Naive B cell (primary cell): Measurements from ENCODE around the gene SYDE2. TPM values are rescaled to one million over a fixed set of nuclear protein-coding genes. Genes with fewer than 3 reads are reported as not detected.
"Not testable (repeated sequence)": the region's sequence is repeated elsewhere in the genome, so short reads cannot be mapped to it uniquely, and the experiment has no call there.

Source experiments
- ATAC-seq, 2 donors: fragments of 150-1000 bp; cut with Tn5 transposase; 2 replicates each; pipeline ENCODE4 v1.10.0; 2021; ENCODE audit warnings: low read depth in 2 of 2, mild to moderate bottlenecking in 2 of 2, moderate library complexity in 2 of 2
- DNase-seq: peaks from one replicate; pipeline ENCODE4 v3.0.0; 2022
- H3K27ac Mint-ChIP-seq, 6 donors: one replicate each; pipeline ENCODE4 v1.8.0; 2020 to 2022; ENCODE audit warnings: mild to moderate bottlenecking in 6 of 6, mixed read lengths in 6 of 6, moderate library complexity in 5 of 6, inconsistent platforms in 2 of 6
- H3K27me3 Mint-ChIP-seq, 3 donors: one replicate each; pipeline ENCODE4 v1.8.0; 2021 to 2022; ENCODE audit warnings: mixed read lengths in 3 of 3, mild to moderate bottlenecking in 1 of 3
- H3K36me3 Mint-ChIP-seq, 2 donors: one replicate each; pipeline ENCODE4 v1.8.0; 2020 to 2022; ENCODE audit warnings: mixed read lengths in 2 of 2, inconsistent platforms in 1 of 2, mild to moderate bottlenecking in 1 of 2
- H3K4me1 Mint-ChIP-seq, 3 donors: one replicate each; pipeline ENCODE4 v1.8.0; 2020 to 2022; ENCODE audit warnings: mixed read lengths in 3 of 3, inconsistent platforms in 1 of 3, mild to moderate bottlenecking in 1 of 3, moderate library complexity in 1 of 3
- H3K4me3 Mint-ChIP-seq, 8 donors: one replicate each; pipeline ENCODE4 v1.8.0; 2020 to 2022; ENCODE audit warnings: mild to moderate bottlenecking in 8 of 8, mixed read lengths in 8 of 8, moderate library complexity in 8 of 8, inconsistent platforms in 2 of 8
- H3K9me3 Mint-ChIP-seq, 7 donors: one replicate each; pipeline ENCODE4 v1.8.0; 2020 to 2022; ENCODE audit warnings: mixed read lengths in 7 of 7, mild to moderate bottlenecking in 5 of 7, inconsistent platforms in 2 of 7, moderate library complexity in 1 of 7
- polyA plus RNA-seq, 6 donors: library from polyadenylated mRNA; unstranded; fragments of 300-500 nt; fragmentation: Illumina TruSeq; gene quantifications; one replicate each; pipeline ENCODE4 v1.2.3, GENCODE V29; 2021; ENCODE audit warnings: low read depth in 6 of 6

The SYDE2 gene
- polyA plus RNA-seq, 6 donors from 2014 or later, result 0.18 to 0.70 (median 0.36) TPM; not detected in 1

DNA sequence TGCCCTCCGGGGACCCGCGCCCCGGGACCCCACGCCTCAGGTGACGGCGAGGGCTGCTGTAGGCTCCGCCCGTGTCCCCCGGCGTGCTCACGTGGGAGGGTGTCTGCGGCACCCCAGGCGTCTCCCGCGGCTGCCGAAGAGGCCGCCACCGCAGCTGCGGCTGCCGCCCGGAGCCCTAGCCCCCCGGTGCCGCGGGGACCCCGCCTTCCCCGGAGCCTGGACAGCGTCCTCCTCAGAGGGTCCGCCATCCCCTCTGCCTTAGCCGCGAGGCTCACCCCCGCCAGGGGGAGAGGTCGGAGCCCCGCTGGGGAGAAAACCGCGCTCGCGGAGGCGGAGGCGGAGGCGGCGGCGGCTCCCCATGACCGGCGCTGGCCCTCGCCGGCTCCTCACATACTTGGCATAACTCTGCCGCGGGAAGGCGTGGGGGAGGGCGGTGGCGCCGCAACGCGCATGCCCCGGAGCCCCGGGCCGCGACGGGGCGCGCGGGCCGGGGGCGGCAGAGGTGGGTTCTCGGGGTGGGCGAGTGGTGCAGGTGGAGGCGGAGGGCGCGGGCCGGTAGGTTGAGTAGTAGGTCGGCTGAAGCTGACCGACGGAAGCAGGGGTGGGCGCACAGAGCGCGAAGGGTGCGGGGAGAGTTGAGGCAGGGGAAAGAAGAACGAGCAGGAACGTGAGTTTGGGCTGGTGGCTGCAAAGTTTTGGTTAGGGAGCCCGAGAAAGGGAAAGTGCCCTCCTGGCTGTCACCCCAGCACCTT is 700 bp upstream of the SYDE2 start:
- peak; percentile 72 for DNase-seq
- Mint-ChIP-seq H3K4me1 (peaks cover 10 to 17% (median 12%) of the 10 kb centered on the region in 3 donors), H3K9me3 (no peaks in the 10 kb centered on the region), H3K27ac (peak overlapping the region; percentile 58 to 97 (median 86)), H3K36me3 (no peaks in the 10 kb centered on the region), H3K4me3 (peak overlapping the region; percentile 93 to 98 (median 96)), H3K27me3 (peaks cover 9 to 32% (median 31%) of the 10 kb centered on the region in 3 donors)
- ATAC-seq, result peak; percentile 75 to 78

GRCh38 chr1:85199667-85200462 is 951 bp downstream of the SYDE2 start:
- Mint-ChIP-seq H3K27ac (peak overlapping the region in 2 of 6 donors; percentile 4 to 63), H3K9me3 (no peaks in the 10 kb centered on the region), H3K27me3 (peaks cover 6 to 35% (median 23%) of the 10 kb centered on the region in 3 donors), H3K4me3 (peak overlapping the region; percentile 53 to 93 (median 84)), H3K4me1 (peaks cover 10 to 17% (median 12%) of the 10 kb centered on the region in 3 donors), H3K36me3 (no peaks in the 10 kb centered on the region)
- ATAC-seq, result no peak
- DNase-seq, result no peak

- Mint-ChIP-seq H3K36me3 (no peaks in the 10 kb centered on the region), H3K4me3 (peak overlapping the region in 1 of 8 donors; percentile 57), H3K27ac (no peak overlapping the region), H3K27me3 (peaks cover 0 to 30% (median 18%) of the 10 kb centered on the region in 3 donors), H3K9me3 (no peaks in the 10 kb centered on the region), H3K4me1 (peaks cover 10 to 17% (median 12%) of the 10 kb centered on the region in 3 donors)
- DNase-seq (no peak), ATAC-seq (no peak)
These were observed 2.0 kb downstream of the SYDE2 start for GRCh38 chr1:85198864-85199263.

DNA sequence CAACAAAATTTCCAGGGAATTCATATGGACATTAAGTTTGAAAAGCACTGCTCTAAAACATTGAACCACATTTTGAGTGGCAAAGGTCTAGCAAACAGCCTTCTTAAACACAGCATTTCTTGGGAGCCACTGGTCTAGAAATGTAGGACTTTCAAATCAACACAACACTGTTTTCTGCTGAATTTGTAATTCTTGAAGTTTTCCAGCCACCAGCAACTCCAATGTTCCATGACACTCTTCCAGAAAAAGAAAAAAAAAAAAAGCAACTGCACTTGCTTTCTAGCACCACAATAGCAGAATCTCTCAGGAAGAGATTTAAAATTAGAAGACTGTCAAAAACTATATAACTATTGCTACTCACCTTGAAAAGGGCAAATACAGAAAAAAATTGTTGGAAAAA is 4.5 kb downstream of the SYDE2 start:
- Mint-ChIP-seq H3K4me1 (peaks cover 4 to 8% (median 4%) of the 10 kb centered on the region in 3 donors), H3K9me3 (no peaks in the 10 kb centered on the region), H3K27ac (no peak overlapping the region), H3K27me3 (peaks cover 0 to 18% (median 6%) of the 10 kb centered on the region in 3 donors), H3K4me3 (no peak overlapping the region), H3K36me3 (no peaks in the 10 kb centered on the region)
- DNase-seq (no peak), ATAC-seq (no peak)

DNA sequence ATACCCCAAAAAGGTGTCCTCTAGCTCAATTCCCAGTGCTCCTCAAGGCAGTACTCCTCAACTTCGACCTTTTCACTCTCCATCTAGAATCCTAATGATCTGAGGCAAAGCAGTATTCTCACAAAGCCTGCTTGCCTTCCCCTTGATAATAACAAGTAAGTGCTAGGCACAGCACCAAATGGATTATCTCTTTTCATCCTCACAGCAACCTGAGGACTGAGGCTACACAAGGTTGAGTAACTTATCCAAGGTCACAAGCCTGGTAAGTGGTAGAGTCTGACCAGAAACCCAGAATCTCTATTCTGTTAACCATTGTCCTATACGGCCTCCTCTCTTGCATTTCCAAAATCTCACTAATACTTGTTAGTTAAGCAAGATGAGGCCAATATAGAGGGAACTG is 5.1 kb downstream of the SYDE2 start:
- H3K9me3 Mint-ChIP-seq, result no peaks in the 10 kb centered on the region
- peaks cover 0 to 18% (median 6%) of the 10 kb centered on the region in 3 donors for H3K27me3 Mint-ChIP-seq
- DNase-seq (no peak), ATAC-seq (no peak)
- H3K36me3 Mint-ChIP-seq, result no peaks in the 10 kb centered on the region
- H3K27ac Mint-ChIP-seq, result no peak overlapping the region
- no peak overlapping the region for H3K4me3 Mint-ChIP-seq
- peaks cover 4 to 8% (median 4%) of the 10 kb centered on the region in 3 donors for H3K4me1 Mint-ChIP-seq

DNA sequence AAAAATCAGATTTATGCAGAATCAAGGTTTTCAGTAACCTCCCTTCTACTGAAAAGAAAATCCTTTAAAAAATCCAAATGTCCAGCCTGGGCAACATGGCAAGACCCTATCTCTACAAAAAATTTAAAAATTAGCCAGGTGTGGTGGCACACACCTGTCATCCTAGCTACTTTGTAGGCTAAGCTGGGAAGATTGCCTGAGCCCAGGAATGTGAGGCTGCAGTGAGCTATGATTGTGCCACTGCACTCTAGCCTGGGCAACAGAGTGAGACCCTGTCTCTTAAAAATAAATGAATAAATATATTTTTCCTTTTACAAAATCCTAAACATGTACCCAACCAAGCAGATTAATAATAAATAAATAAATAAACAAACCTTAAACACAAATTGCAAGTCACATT is 8.7 kb downstream of the SYDE2 start:
- H3K36me3 Mint-ChIP-seq, H3K27me3 Mint-ChIP-seq, H3K4me1 Mint-ChIP-seq, H3K27ac Mint-ChIP-seq, ATAC-seq, H3K9me3 Mint-ChIP-seq, DNase-seq, H3K4me3 Mint-ChIP-seq: not testable (repeated sequence)

GRCh38 chr1:85189120-85189519 is 11.7 kb downstream of the SYDE2 start:
- ATAC-seq (no peak), DNase-seq (no peak)
- peaks cover 0 to 6% (median 1%) of the 10 kb centered on the region in 7 donors for H3K9me3 Mint-ChIP-seq
- no peak overlapping the region for H3K27ac Mint-ChIP-seq
- no peaks in the 10 kb centered on the region for H3K4me1 Mint-ChIP-seq
- H3K36me3 Mint-ChIP-seq, result no peaks in the 10 kb centered on the region
- H3K4me3 Mint-ChIP-seq, result no peak overlapping the region
- peaks cover 0 to 6% (median 0%) of the 10 kb centered on the region in 3 donors for H3K27me3 Mint-ChIP-seq

- Mint-ChIP-seq H3K36me3 (no peaks in the 10 kb centered on the region), H3K27ac (no peak overlapping the region), H3K9me3 (peaks cover 0 to 6% (median 1%) of the 10 kb centered on the region in 7 donors), H3K4me3 (peak overlapping the region in 1 of 8 donors; percentile 4), H3K4me1 (no peaks in the 10 kb centered on the region), H3K27me3 (peaks cover 0 to 6% (median 0%) of the 10 kb centered on the region in 3 donors)
- ATAC-seq (no peak), DNase-seq (no peak)
These were observed 12.3 kb downstream of the SYDE2 start for GRCh38 chr1:85188530-85188929.

- H3K27me3 Mint-ChIP-seq, result peaks cover 0 to 13% (median 0%) of the 10 kb centered on the region in 3 donors
- H3K27ac Mint-ChIP-seq, H3K9me3 Mint-ChIP-seq, H3K4me3 Mint-ChIP-seq, H3K4me1 Mint-ChIP-seq, DNase-seq, ATAC-seq, H3K36me3 Mint-ChIP-seq: not testable (repeated sequence)
These were observed 13.8 kb downstream of the SYDE2 start for GRCh38 chr1:85187021-85187420.

GRCh38 chr1:85184245-85184644 is 16.6 kb downstream of the SYDE2 start:
- no peaks in the 10 kb centered on the region for H3K4me1 Mint-ChIP-seq
- H3K27me3 Mint-ChIP-seq, result peaks cover 0 to 11% (median 0%) of the 10 kb centered on the region in 3 donors
- H3K9me3 Mint-ChIP-seq, result peaks cover 0 to 6% (median 1%) of the 10 kb centered on the region in 7 donors
- no peak overlapping the region for H3K4me3 Mint-ChIP-seq
- ATAC-seq (no peak), DNase-seq (no peak)
- no peak overlapping the region for H3K27ac Mint-ChIP-seq
- no peaks in the 10 kb centered on the region for H3K36me3 Mint-ChIP-seq

DNA sequence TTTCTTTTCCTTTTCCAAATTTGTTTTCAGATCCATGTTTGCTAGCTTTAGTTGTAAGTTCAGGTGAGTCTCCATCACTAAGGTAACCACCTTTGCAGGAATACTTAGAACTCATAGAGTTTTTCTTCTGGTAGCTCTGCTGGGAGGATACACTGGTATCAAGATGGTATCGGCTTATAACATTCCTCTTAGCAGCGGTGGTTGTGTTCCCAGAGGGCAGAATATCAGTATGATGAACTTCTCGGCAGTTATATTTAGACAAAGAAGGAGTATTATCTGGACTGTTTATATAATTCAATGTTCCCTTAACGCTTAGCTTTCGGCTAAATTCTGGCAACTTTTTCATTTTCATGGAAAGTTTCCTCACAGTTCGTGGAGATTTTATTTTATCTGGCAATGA is 18.1 kb downstream of the SYDE2 start:
- Mint-ChIP-seq H3K4me1 (no peaks in the 10 kb centered on the region), H3K4me3 (no peak overlapping the region), H3K27ac (no peak overlapping the region), H3K36me3 (no peaks in the 10 kb centered on the region), H3K9me3 (peaks cover 0 to under 1% (median 0%) of the 10 kb centered on the region in 7 donors), H3K27me3 (peaks cover 0 to 11% (median 0%) of the 10 kb centered on the region in 3 donors)
- DNase-seq, result no peak
- ATAC-seq, result no peak

GRCh38 chr1:85180869-85181268 is 19.9 kb downstream of the SYDE2 start:
- Mint-ChIP-seq H3K4me3 (no peak overlapping the region), H3K4me1 (no peaks in the 10 kb centered on the region), H3K27ac (no peak overlapping the region), H3K27me3 (peaks cover 0 to 11% (median 0%) of the 10 kb centered on the region in 3 donors), H3K9me3 (no peaks in the 10 kb centered on the region), H3K36me3 (no peaks in the 10 kb centered on the region)
- DNase-seq (no peak), ATAC-seq (peak in 1 of 2 donors; percentile 25)

DNA sequence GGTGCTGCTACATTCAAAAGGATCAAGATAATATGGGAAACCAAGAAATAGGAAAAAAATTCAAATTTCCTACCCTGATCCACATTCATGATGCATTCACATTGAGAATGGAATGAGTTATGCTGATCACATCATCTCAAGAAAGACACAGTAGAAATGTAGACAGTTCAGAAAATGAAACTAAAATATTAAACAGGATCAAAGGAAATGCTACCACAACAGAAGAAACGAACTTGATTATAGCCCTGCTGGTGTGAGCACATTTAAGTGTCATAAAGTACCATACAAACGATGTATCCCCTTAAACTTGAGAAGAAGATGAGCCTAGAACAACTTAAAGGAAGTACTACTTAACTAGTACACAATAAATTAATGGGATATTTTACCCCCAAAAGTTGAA is 21.3 kb downstream of the SYDE2 start:
- Mint-ChIP-seq H3K36me3 (no peaks in the 10 kb centered on the region), H3K27me3 (peaks cover 0 to 11% (median 0%) of the 10 kb centered on the region in 3 donors), H3K27ac (no peak overlapping the region), H3K4me1 (no peaks in the 10 kb centered on the region), H3K9me3 (no peaks in the 10 kb centered on the region), H3K4me3 (no peak overlapping the region)
- DNase-seq (no peak), ATAC-seq (no peak)
